Measurements from ENCODE around the gene ABTB1. TPM values are rescaled to one million over a fixed set of nuclear protein-coding genes. Genes with fewer than 3 reads are reported as not detected.

ABTB1 gene
- total RNA-seq, 1 donor from 2014 or later: 5.8 TPM

DNA sequence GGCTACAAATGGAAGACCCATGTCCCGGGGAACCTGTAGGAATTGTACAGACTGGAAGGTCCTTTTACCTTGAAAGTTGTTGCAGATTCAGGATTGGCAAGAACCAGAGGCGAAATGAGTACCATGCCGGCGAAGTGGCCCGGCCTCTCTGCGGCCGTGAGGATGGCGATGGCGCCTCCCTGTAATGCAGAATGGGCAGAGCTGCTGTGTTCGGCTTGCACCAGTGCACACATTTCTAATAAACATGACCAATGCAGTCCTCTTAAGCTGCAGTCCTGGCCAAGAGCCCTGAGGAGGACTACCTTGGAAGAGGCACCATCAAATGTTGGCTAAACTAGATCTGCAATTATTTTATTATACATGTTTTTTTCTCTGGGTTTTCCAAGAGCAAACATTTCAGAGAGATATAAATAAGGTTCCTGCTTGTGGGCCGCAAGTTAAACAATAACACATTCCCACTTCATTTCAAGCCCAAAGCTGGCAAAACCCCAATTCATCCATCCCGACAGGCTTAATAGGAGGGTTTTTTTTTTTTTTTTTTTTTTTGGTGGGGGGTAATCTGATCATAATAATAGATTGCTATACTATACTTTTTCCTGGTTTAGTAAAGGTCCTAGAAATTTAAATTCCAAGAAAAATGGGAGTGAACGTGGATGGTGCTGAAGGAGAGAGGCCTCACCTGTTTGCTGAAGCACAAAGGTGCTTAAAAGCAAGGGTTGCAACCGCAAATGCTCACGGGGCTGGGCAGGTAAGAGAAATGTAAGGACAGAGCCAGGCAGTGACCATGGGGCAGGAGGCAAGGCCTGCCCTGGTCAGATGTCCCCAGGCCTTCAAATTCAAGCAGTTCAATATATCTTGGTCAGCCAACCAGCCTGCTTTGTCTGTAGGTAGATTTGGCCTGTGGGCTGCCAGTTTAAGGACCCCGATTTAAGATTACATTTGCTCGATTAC, 48.5 kb downstream of the ABTB1 start:
- Histone ChIP-seq H3K4me3 (ENCODE audit: low read depth, low read length) (no peak overlapping the region), H3K36me3 (ENCODE audit: control insufficient read depth, insufficient read depth, low read length) (peaks cover 3% of the 10 kb centered on the region), H3K27me3 (ENCODE audit: control insufficient read depth, insufficient read depth, low read length) (no peaks in the 10 kb centered on the region)
- DNase-seq (ENCODE audit: low read depth): no peak
- no peak for FAIRE-seq
- TF ChIP-seq, protein P1, sequence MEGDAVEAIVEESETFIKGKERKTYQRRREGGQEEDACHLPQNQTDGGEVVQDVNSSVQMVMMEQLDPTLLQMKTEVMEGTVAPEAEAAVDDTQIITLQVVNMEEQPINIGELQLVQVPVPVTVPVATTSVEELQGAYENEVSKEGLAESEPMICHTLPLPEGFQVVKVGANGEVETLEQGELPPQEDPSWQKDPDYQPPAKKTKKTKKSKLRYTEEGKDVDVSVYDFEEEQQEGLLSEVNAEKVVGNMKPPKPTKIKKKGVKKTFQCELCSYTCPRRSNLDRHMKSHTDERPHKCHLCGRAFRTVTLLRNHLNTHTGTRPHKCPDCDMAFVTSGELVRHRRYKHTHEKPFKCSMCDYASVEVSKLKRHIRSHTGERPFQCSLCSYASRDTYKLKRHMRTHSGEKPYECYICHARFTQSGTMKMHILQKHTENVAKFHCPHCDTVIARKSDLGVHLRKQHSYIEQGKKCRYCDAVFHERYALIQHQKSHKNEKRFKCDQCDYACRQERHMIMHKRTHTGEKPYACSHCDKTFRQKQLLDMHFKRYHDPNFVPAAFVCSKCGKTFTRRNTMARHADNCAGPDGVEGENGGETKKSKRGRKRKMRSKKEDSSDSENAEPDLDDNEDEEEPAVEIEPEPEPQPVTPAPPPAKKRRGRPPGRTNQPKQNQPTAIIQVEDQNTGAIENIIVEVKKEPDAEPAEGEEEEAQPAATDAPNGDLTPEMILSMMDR (IDR thresholded peaks at IDR 0.05; ENCODE audit: insufficient read depth, low read length, severe bottlenecking): no peak

DNA sequence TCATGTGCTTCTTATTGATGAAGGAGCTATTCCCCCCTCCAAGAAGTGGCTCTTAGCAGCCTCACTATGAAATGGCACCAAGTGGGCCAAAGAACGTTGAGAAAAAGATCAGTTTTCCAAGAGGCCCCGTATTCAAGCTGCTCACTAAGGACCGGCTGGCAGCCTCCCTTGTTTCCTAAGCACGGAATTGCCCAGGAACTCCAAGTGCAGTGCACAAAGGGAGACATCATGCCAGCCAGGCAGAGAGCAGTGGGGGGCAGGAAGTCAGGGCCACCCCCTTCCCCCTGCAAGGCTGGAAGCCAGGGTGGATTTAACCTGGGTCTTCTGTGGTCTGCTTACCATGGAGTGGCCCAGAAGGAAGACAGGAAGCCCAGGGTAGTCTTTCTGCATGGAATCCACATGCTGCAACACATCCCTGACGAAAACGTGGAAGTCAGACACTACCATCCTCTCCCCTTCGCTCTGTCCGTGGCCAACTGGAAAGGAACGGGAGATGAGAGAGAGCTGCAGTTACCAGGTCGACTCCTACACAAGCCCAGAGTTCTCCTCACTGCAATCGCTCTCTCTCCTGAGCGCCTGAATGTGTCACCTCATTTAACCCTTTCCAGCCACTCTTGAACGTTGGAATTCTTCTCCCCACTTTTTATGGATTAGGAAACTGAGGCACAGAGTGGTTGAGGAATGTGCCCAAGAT, 49.5 kb downstream of the ABTB1 start:
- H3K27me3 ChIP-seq (ENCODE audit: control insufficient read depth, insufficient read depth, low read length): no peaks in the 10 kb centered on the region
- TF ChIP-seq, protein P1 (IDR thresholded peaks at IDR 0.05; ENCODE audit: insufficient read depth, low read length, severe bottlenecking): no peak
- FAIRE-seq (no peak), DNase-seq (ENCODE audit: low read depth) (no peak)
- peaks cover 3% of the 10 kb centered on the region for H3K36me3 ChIP-seq (ENCODE audit: control insufficient read depth, insufficient read depth, low read length)
- no peak overlapping the region for H3K4me3 ChIP-seq (ENCODE audit: low read depth, low read length)

DNA sequence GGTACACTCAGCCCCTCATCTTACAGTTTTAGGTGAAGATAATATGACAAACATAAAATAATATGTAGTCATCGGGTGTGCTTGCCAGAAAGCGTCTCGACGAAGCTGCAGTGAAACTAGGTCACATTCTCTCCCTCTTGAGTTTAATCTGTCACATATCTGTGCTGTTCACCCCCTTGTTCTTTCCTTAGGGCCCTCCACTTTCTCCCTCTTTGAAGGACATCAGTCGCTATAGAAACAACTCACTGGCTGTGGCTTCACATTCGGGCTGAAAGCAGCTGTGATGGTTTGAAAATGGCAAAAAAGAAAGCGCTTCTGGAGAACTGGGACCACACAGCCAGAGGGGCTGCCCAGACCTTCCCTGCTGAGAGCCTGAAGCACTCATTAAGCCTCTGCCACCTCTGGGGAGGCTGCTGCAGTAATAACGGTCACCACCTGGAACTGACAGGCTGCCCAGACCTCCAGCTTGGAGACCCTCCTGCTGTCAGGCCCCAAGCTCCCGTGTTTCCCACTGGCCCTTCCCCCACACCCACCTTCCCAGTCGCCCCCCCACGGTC, 50.3 kb downstream of the ABTB1 start:
- FAIRE-seq (no peak), DNase-seq (ENCODE audit: low read depth) (no peak)
- TF ChIP-seq, protein P1 (IDR thresholded peaks at IDR 0.05; ENCODE audit: insufficient read depth, low read length, severe bottlenecking): no peak
- H3K27me3 ChIP-seq (ENCODE audit: control insufficient read depth, insufficient read depth, low read length): no peaks in the 10 kb centered on the region
- peaks cover 3% of the 10 kb centered on the region for H3K36me3 ChIP-seq (ENCODE audit: control insufficient read depth, insufficient read depth, low read length)
- H3K4me3 ChIP-seq (ENCODE audit: low read depth, low read length): no peak overlapping the region

DNA sequence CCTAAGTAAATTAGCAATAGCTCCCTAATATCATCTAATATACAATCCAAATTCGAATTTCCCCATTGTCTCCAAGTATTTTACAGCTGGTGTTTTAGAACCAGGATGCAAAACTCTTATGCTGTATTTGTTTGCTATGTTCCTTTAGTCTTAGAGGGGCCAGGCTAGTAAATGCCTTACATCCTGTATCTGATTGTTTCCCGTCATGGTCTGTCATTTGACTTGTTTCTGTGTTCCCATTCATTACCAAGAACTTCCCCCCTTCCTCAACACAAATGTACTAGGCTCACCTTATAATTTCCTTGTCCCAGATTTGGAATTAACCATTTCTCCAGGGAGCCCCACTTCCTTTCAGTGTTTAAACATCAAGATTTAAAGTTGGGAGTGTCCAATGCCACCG, 54.1 kb downstream of the ABTB1 start:
- Histone ChIP-seq H3K4me3 (ENCODE audit: low read depth, low read length) (no peak overlapping the region), H3K27me3 (ENCODE audit: control insufficient read depth, insufficient read depth, low read length) (no peaks in the 10 kb centered on the region), H3K36me3 (ENCODE audit: control insufficient read depth, insufficient read depth, low read length) (peaks cover 1% of the 10 kb centered on the region)
- TF ChIP-seq, protein P1 (IDR thresholded peaks at IDR 0.05; ENCODE audit: insufficient read depth, low read length, severe bottlenecking): no peak
- no peak for DNase-seq (ENCODE audit: low read depth)
- FAIRE-seq: no peak

DNA sequence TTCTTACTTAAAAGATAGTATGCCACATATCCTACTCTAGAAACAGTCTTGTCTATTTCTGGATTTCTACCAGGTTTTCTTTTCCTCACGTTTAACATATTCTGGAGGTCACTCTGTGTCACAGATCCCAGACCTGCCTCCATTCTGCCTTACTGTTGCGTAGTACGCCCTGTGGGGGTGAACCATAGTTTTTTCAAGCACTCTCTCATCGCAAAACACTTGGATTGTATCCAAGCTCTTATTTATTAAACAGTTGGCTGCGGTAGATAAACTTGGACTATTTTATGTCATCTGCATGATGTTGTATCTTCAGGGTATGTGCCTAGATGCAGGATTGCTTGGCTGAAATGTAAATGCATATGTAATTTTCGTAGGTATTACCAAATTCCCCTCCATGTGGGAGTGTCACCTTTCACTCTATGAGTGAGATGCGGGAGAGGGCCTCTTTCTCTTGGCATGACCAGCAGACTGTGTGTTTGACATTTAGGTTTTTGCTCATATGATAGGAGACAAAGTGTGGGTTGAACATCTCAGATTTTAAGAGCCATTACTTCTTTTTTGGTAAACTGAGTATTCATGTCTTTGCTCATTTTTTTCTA, 55.8 kb downstream of the ABTB1 start:
- Histone ChIP-seq H3K27me3 (ENCODE audit: control insufficient read depth, insufficient read depth, low read length) (no peaks in the 10 kb centered on the region), H3K4me3 (ENCODE audit: low read depth, low read length) (no peak overlapping the region), H3K36me3 (ENCODE audit: control insufficient read depth, insufficient read depth, low read length) (peaks cover 1% of the 10 kb centered on the region)
- FAIRE-seq (no peak), DNase-seq (ENCODE audit: low read depth) (no peak)
- TF ChIP-seq, protein P1 (IDR thresholded peaks at IDR 0.05; ENCODE audit: insufficient read depth, low read length, severe bottlenecking): no peak
